Cardiac septum (tissue), 1 donor: ENCODE measurements around the gene RHBG. TPM values are rescaled to one million over a fixed set of nuclear protein-coding genes. Genes with fewer than 3 reads are reported as not detected.
"Not testable (repeated sequence)": the region's sequence is repeated elsewhere in the genome, so short reads cannot be mapped to it uniquely, and the experiment has no call there.

Source experiments
- DNase-seq: peaks from one replicate; pipeline ENCODE4 v3.0.0-alpha.2; 2020; ENCODE audit warnings: low spot score
- intact Hi-C: fragments of 100-400 bp; cut with DNase I; formaldehyde crosslinking; loops from one replicate; pipeline ENCODE4 v1.14.0; 2022
- total RNA-seq: library from RNA; stranded (reverse); fragmentation: NEBNext Ultra II Directional; extraction: Animal tissue kit (Norgen Biotek cat#: 25700); gene quantifications from one replicate; pipeline ENCODE4 v1.2.1, GENCODE V29; 2021
- donor health status: DM: no; HTN: no; CAD: no.

The RHBG gene
- total RNA-seq, 1 donor from 2014 or later = not detected

GRCh38 chr1:156358641-156359040, 10.4 kb upstream of the RHBG start:
- intact Hi-C loops = no loop called here

GRCh38 chr1:156359249-156359648, 9.8 kb upstream of the RHBG start:
- intact Hi-C loops = no loop called here
- no peak for DNase-seq

More at GRCh38 chr1:156358641-156359040, 10.4 kb upstream of the RHBG start:
- no peak for DNase-seq

GRCh38 chr1:156359973-156360372, 9.0 kb upstream of the RHBG start:
- intact Hi-C loops = no loop called here

GRCh38 chr1:156360534-156360933, 8.5 kb upstream of the RHBG start:
- no peak for DNase-seq
- intact Hi-C loops = no loop called here

More at GRCh38 chr1:156359973-156360372, 9.0 kb upstream of the RHBG start:
- DNase-seq = no peak

- no peak for DNase-seq
- intact Hi-C loops = no loop called here
Observed at GRCh38 chr1:156365754-156366153, 3.3 kb upstream of the RHBG start.

GRCh38 chr1:156366378-156367166, 2.4 kb upstream of the RHBG start:
- intact Hi-C loops = no loop called here

GRCh38 chr1:156367383-156368156, 1.4 kb upstream of the RHBG start:
- no peak for DNase-seq
- intact Hi-C loops = no loop called here

More at GRCh38 chr1:156366378-156367166, 2.4 kb upstream of the RHBG start:
- no peak for DNase-seq

- DNase-seq = no peak
- intact Hi-C loops = no loop called here
Observed at GRCh38 chr1:156368157-156368658, 803 bp upstream of the RHBG start.

GRCh38 chr1:156369685-156370286, 775 bp downstream of the RHBG start:
- intact Hi-C loops, DNase-seq: not testable (repeated sequence)

GRCh38 chr1:156371553-156372264, 2.7 kb downstream of the RHBG start:
- DNase-seq = no peak
- intact Hi-C loops = no loop called here

GRCh38 chr1:156372265-156372586, 3.2 kb downstream of the RHBG start:
- DNase-seq = no peak
- intact Hi-C loops = no loop called here

GRCh38 chr1:156372876-156373275, 3.9 kb downstream of the RHBG start:
- DNase-seq = no peak
- intact Hi-C loops = no loop called here

- intact Hi-C loops = no loop called here
- DNase-seq = no peak
Observed at GRCh38 chr1:156373546-156373945, 4.5 kb downstream of the RHBG start.

- DNase-seq = no peak
- intact Hi-C loops = no loop called here
Observed at GRCh38 chr1:156376146-156376545, 7.1 kb downstream of the RHBG start.

- intact Hi-C loops = no loop called here
- DNase-seq = no peak
Observed at GRCh38 chr1:156376958-156377919, 8.2 kb downstream of the RHBG start.

- intact Hi-C loops = no loop called here
Observed at GRCh38 chr1:156378557-156378956, 9.5 kb downstream of the RHBG start.

GRCh38 chr1:156379420-156380165, 10.6 kb downstream of the RHBG start:
- DNase-seq = no peak
- intact Hi-C loops = no loop called here

More at GRCh38 chr1:156378557-156378956, 9.5 kb downstream of the RHBG start:
- DNase-seq = no peak

- DNase-seq = no peak
- intact Hi-C loops = no loop called here
Observed at GRCh38 chr1:156382561-156382960, 13.6 kb downstream of the RHBG start.
